HuH-7 (cell line): ENCODE measurements around the gene EPB41.
"Not testable (repeated sequence)": the region's sequence is repeated elsewhere in the genome, so short reads cannot be mapped to it uniquely, and the experiment has no call there.

Source experiments
- DNase-seq: peaks from one replicate; pipeline ENCODE4 v3.0.0; 2011; ENCODE audit warnings: low spot score

Gene EPB41

GRCh38 chr1:28927648-28928313 is 13.4 kb downstream of the EPB41 start:
- no peak for DNase-seq

GRCh38 chr1:28928314-28928941 is 14.1 kb downstream of the EPB41 start:
- no peak for DNase-seq

GRCh38 chr1:28933277-28933676 is 18.9 kb downstream of the EPB41 start:
- no peak for DNase-seq

- no peak for DNase-seq
These were observed 19.5 kb downstream of the EPB41 start for GRCh38 chr1:28933918-28934317.

GRCh38 chr1:28934676-28935075 is 20.3 kb downstream of the EPB41 start:
- DNase-seq: no peak

GRCh38 chr1:28935293-28935692 is 20.9 kb downstream of the EPB41 start:
- DNase-seq: no peak

GRCh38 chr1:28936094-28936493 is 21.7 kb downstream of the EPB41 start:
- no peak for DNase-seq

GRCh38 chr1:28936528-28936927 is 22.2 kb downstream of the EPB41 start:
- DNase-seq: no peak

GRCh38 chr1:28943581-28943980 is 29.2 kb downstream of the EPB41 start:
- DNase-seq: not testable (repeated sequence)

GRCh38 chr1:28950006-28950405 is 35.6 kb downstream of the EPB41 start:
- DNase-seq: no peak

GRCh38 chr1:28950449-28950848 is 36.1 kb downstream of the EPB41 start:
- no peak for DNase-seq

GRCh38 chr1:28954126-28954726 is 39.9 kb downstream of the EPB41 start:
- no peak for DNase-seq

GRCh38 chr1:28956038-28956464 is 41.7 kb downstream of the EPB41 start:
- no peak for DNase-seq

- DNase-seq: not testable (repeated sequence)
These were observed 47.9 kb downstream of the EPB41 start for GRCh38 chr1:28962114-28962831.

- no peak for DNase-seq
These were observed 51.0 kb downstream of the EPB41 start for GRCh38 chr1:28965271-28965870.

- peak; percentile 36 for DNase-seq
These were observed 52.2 kb downstream of the EPB41 start for GRCh38 chr1:28966617-28967016.

- no peak for DNase-seq
These were observed 57.8 kb downstream of the EPB41 start for GRCh38 chr1:28971980-28972771.

GRCh38 chr1:28973596-28974421 is 59.4 kb downstream of the EPB41 start:
- DNase-seq: no peak

- DNase-seq: no peak
These were observed 60.1 kb downstream of the EPB41 start for GRCh38 chr1:28974432-28974831.

GRCh38 chr1:28976248-28976647 is 61.9 kb downstream of the EPB41 start:
- DNase-seq: no peak

GRCh38 chr1:28981210-28981609 is 66.8 kb downstream of the EPB41 start:
- no peak for DNase-seq
